A549 (cell line): ENCODE data around the gene SH2B3.

ENCODE experiments used
- CHD2 ChIP-seq: fragments of 150-350 bp; IDR thresholded peaks from 2 replicates; pipeline ENCODE4 v1.6.1; 2014; ENCODE audit warnings: low read length; ENCODE audit not compliant: partially characterized antibody
- EP300 ChIP-seq, 2 experiments: fragments of >200 bp; sonication (Bioruptor Twin); formaldehyde crosslinking; IDR thresholded peaks; 2 replicates in 1 of 2; 3 replicates in 1 of 2; pipeline ENCODE4 v1.6.1; 2016 to 2017
- KDM5A ChIP-seq: fragments of 200-600 bp; sonication (generic); IDR thresholded peaks from 2 replicates; pipeline ENCODE4 v1.6.1; 2016; ENCODE audit warnings: antibody characterized with exemption, mild to moderate bottlenecking
- POLR2A ChIP-seq: IDR thresholded peaks from 2 replicates; pipeline ENCODE4 v1.6.1; 2012; ENCODE audit warnings: mild to moderate bottlenecking, low read length

GRCh38 chr12:111451232-111451631, 45.5 kb downstream of the SH2B3 start:
- TF ChIP-seq POLR2A (no peak), KDM5A (no peak), CHD2 (no peak), EP300 (IDR thresholded peaks at IDR 0.05) (no peak)
